ENCODE data around the gene CCNF.

CCNF gene

GRCh38 chr16:2490190-2491105 lies 61.2 kb downstream of the CCNF start:
- no peaks in the 10 kb centered on the region for H3K9me3 ChIP-seq (ENCODE audit: insufficient read depth, low read depth, low read length)
- no peak overlapping the region for H3K4me3 ChIP-seq (ENCODE audit: low read length)
- no peaks in the 10 kb centered on the region for H3K27me3 ChIP-seq (ENCODE audit: insufficient read depth, low read length)
- 94% methylated on average over 23 of the region's 23 CpGs for WGBS
- no peak overlapping the region for H3K9ac ChIP-seq (ENCODE audit: low read depth, low read length)
- no peak overlapping the region for H3K27ac ChIP-seq (ENCODE audit: low read depth, low read length)
- no peaks in the 10 kb centered on the region for H3K36me3 ChIP-seq (ENCODE audit: insufficient read depth, low read length)
- H3K4me1 ChIP-seq (ENCODE audit: insufficient read depth, low read length): no peaks in the 10 kb centered on the region

- H3K27me3 ChIP-seq (ENCODE audit: insufficient read depth, low read length): no peaks in the 10 kb centered on the region
- H3K36me3 ChIP-seq (ENCODE audit: insufficient read depth, low read length): peaks cover 6% of the 10 kb centered on the region; the same call in 1 of the 2 replicates
- H3K9me3 ChIP-seq (ENCODE audit: insufficient read depth, low read depth, low read length): no peaks in the 10 kb centered on the region
- no peak overlapping the region for H3K9ac ChIP-seq (ENCODE audit: low read depth, low read length)
- 95% methylated on average over 13 of the region's 13 CpGs for WGBS
- no peak overlapping the region for H3K27ac ChIP-seq (ENCODE audit: low read depth, low read length)
- H3K4me1 ChIP-seq (ENCODE audit: insufficient read depth, low read length): no peaks in the 10 kb centered on the region
- H3K4me3 ChIP-seq (ENCODE audit: low read length): no peak overlapping the region
These were observed 63.0 kb downstream of the CCNF start for GRCh38 chr16:2492292-2492691.

GRCh38 chr16:2493605-2494004 lies 64.4 kb downstream of the CCNF start:
- 95% methylated on average over 6 of the region's 6 CpGs for WGBS
- Histone ChIP-seq H3K9me3 (ENCODE audit: insufficient read depth, low read depth, low read length) (no peaks in the 10 kb centered on the region), H3K36me3 (ENCODE audit: insufficient read depth, low read length) (peaks cover 6% of the 10 kb centered on the region; the same call in 1 of the 2 replicates), H3K4me1 (ENCODE audit: insufficient read depth, low read length) (no peaks in the 10 kb centered on the region), H3K4me3 (ENCODE audit: low read length) (no peak overlapping the region), H3K9ac (ENCODE audit: low read depth, low read length) (no peak overlapping the region), H3K27me3 (ENCODE audit: insufficient read depth, low read length) (no peaks in the 10 kb centered on the region), H3K27ac (ENCODE audit: low read depth, low read length) (no peak overlapping the region)

- no peak overlapping the region for H3K27ac ChIP-seq (ENCODE audit: low read depth, low read length)
- H3K9me3 ChIP-seq (ENCODE audit: insufficient read depth, low read depth, low read length): no peaks in the 10 kb centered on the region
- H3K9ac ChIP-seq (ENCODE audit: low read depth, low read length): no peak overlapping the region
- WGBS: 98% methylated on average over 5 of the region's 5 CpGs
- no peak overlapping the region for H3K4me3 ChIP-seq (ENCODE audit: low read length)
- H3K27me3 ChIP-seq (ENCODE audit: insufficient read depth, low read length): no peaks in the 10 kb centered on the region
- peaks cover 6% of the 10 kb centered on the region; the same call in 1 of the 2 replicates for H3K36me3 ChIP-seq (ENCODE audit: insufficient read depth, low read length)
- H3K4me1 ChIP-seq (ENCODE audit: insufficient read depth, low read length): no peaks in the 10 kb centered on the region
These were observed 65.4 kb downstream of the CCNF start for GRCh38 chr16:2494616-2495015.

GRCh38 chr16:2495041-2495440 lies 65.8 kb downstream of the CCNF start:
- no peaks in the 10 kb centered on the region for H3K27me3 ChIP-seq (ENCODE audit: insufficient read depth, low read length)
- no peaks in the 10 kb centered on the region for H3K9me3 ChIP-seq (ENCODE audit: insufficient read depth, low read depth, low read length)
- H3K9ac ChIP-seq (ENCODE audit: low read depth, low read length): no peak overlapping the region
- H3K27ac ChIP-seq (ENCODE audit: low read depth, low read length): no peak overlapping the region
- 96% methylated on average over 5 of the region's 5 CpGs for WGBS
- H3K4me1 ChIP-seq (ENCODE audit: insufficient read depth, low read length): no peaks in the 10 kb centered on the region
- H3K4me3 ChIP-seq (ENCODE audit: low read length): no peak overlapping the region
- peaks cover 6% of the 10 kb centered on the region; the same call in 1 of the 2 replicates for H3K36me3 ChIP-seq (ENCODE audit: insufficient read depth, low read length)

DNA sequence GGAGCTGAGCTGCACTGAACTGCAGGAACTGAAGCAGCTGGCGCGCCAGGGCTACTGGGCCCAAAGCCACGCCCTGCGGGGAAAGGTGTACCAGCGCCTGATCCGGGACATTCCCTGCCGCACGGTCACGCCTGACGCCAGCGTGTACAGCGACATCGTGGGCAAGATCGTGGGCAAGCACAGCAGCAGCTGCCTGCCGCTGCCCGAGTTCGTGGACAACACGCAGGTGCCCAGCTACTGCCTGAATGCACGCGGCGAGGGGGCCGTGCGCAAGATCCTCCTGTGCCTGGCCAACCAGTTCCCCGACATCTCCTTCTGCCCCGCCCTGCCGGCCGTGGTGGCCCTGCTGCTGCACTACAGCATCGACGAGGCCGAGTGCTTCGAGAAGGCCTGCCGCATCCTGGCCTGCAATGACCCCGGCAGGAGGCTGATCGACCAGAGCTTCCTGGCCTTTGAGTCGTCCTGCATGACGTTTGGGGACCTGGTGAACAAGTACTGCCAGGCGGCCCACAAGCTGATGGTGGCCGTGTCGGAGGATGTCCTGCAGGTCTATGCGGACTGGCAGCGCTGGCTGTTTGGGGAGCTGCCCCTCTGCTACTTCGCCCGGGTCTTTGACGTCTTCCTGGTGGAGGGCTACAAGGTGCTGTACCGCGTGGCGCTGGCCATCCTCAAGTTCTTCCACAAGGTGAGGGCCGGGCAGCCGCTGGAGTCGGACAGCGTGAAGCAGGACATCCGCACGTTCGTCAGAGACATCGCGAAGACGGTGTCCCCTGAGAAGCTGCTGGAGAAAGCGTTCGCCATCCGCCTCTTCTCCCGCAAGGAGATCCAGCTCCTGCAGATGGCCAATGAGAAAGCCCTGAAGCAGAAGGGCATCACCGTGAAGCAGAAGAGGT lies 67.2 kb downstream of the CCNF start:
- H3K36me3 ChIP-seq (ENCODE audit: insufficient read depth, low read length): peaks cover 6% of the 10 kb centered on the region; the same call in 1 of the 2 replicates
- H3K27ac ChIP-seq (ENCODE audit: low read depth, low read length): no peak overlapping the region
- no peaks in the 10 kb centered on the region for H3K9me3 ChIP-seq (ENCODE audit: insufficient read depth, low read depth, low read length)
- H3K4me1 ChIP-seq (ENCODE audit: insufficient read depth, low read length): no peaks in the 10 kb centered on the region
- H3K9ac ChIP-seq (ENCODE audit: low read depth, low read length): no peak overlapping the region; the same call in 1 of the 2 replicates
- WGBS: 96% methylated on average over 62 of the region's 62 CpGs
- H3K27me3 ChIP-seq (ENCODE audit: insufficient read depth, low read length): no peaks in the 10 kb centered on the region
- H3K4me3 ChIP-seq (ENCODE audit: low read length): no peak overlapping the region

DNA sequence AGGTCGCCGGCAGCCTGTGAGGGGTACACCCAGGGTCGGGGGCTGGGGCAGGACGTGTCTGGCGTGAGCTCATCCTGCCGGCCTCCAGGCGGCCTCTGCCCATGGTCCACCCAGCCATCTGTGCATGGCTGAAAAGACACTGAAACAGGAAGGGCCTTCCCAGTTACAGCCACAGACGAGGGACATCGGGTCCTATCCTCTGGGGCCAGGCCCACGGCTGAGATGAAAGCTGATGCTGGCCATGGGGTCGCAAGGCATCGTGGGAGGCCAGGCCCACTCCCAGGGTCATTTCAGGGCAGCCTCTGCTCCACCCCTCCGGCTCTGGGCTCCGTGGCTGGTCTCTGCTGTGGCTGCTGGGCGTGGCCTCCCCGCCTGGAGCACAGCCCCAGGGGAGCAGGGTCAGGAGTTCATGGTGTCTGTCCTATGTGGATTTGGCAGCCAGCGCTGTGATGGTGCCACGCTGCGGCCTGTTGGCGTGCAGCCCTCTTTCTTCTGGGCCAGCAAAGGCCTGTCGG lies 67.9 kb downstream of the CCNF start:
- H3K27ac ChIP-seq (ENCODE audit: low read depth, low read length): no peak overlapping the region
- H3K36me3 ChIP-seq (ENCODE audit: insufficient read depth, low read length): peaks cover 6% of the 10 kb centered on the region; the same call in 1 of the 2 replicates
- WGBS: 89% methylated on average over 21 of the region's 21 CpGs
- no peaks in the 10 kb centered on the region for H3K9me3 ChIP-seq (ENCODE audit: insufficient read depth, low read depth, low read length)
- no peaks in the 10 kb centered on the region for H3K27me3 ChIP-seq (ENCODE audit: insufficient read depth, low read length)
- H3K4me3 ChIP-seq (ENCODE audit: low read length): no peak overlapping the region
- H3K9ac ChIP-seq (ENCODE audit: low read depth, low read length): no peak overlapping the region
- peaks cover 6% of the 10 kb centered on the region for H3K4me1 ChIP-seq (ENCODE audit: insufficient read depth, low read length)

DNA sequence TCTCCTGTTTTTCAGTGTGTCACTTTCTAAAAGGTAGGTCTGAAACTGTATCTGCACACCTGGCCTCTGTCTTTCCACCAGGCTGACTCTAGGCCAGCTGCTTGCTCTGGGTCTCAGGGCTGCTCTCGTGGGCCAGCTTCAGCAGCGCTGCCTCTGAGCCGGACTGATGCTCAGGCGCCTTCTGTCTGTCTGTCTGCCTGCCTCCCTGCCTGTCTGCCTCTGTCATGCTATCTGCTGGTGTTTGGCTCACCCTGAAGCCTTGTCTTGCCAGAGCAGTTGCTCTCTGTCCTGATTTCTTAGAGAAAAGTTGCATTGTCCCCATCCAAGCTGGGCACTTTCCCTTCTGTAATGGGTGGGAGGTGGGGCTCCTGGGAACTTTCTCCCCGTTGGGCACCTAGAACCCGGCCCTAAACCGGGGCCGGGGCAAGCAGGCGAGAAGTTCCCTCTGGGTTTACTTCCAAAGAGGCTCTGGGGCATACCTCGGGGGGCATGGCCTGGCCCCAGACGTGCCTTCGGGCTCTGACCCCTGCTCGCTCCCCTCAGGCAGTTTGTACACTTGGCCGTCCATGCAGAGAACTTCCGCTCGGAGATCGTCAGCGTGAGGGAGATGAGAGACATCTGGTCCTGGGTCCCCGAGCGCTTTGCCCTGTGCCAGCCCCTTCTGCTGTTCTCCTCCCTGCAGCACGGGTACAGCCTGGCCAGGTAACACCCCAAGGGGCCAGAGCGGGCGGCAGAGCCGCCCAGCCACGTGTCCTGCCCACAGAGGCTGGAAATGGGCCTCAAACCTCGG lies 68.6 kb downstream of the CCNF start:
- Histone ChIP-seq H3K4me1 (ENCODE audit: insufficient read depth, low read length) (peaks cover 6% of the 10 kb centered on the region), H3K27ac (ENCODE audit: low read depth, low read length) (no peak overlapping the region), H3K9me3 (ENCODE audit: insufficient read depth, low read depth, low read length) (no peaks in the 10 kb centered on the region), H3K9ac (ENCODE audit: low read depth, low read length) (no peak overlapping the region), H3K27me3 (ENCODE audit: insufficient read depth, low read length) (no peaks in the 10 kb centered on the region), H3K4me3 (ENCODE audit: low read length) (no peak overlapping the region), H3K36me3 (ENCODE audit: insufficient read depth, low read length) (peaks cover 6% of the 10 kb centered on the region; the same call in 1 of the 2 replicates)
- WGBS: 94% methylated on average over 26 of the region's 26 CpGs

- peaks cover 6% of the 10 kb centered on the region for H3K4me1 ChIP-seq (ENCODE audit: insufficient read depth, low read length)
- H3K4me3 ChIP-seq (ENCODE audit: low read length): no peak overlapping the region
- no peaks in the 10 kb centered on the region for H3K27me3 ChIP-seq (ENCODE audit: insufficient read depth, low read length)
- H3K36me3 ChIP-seq (ENCODE audit: insufficient read depth, low read length): peaks cover 6% of the 10 kb centered on the region; the same call in 1 of the 2 replicates
- no peak overlapping the region for H3K27ac ChIP-seq (ENCODE audit: low read depth, low read length)
- no peaks in the 10 kb centered on the region for H3K9me3 ChIP-seq (ENCODE audit: insufficient read depth, low read depth, low read length)
- no peak overlapping the region for H3K9ac ChIP-seq (ENCODE audit: low read depth, low read length)
- 92% methylated on average over 15 of the region's 15 CpGs for WGBS
These were observed 69.4 kb downstream of the CCNF start for GRCh38 chr16:2498531-2499253.

DNA sequence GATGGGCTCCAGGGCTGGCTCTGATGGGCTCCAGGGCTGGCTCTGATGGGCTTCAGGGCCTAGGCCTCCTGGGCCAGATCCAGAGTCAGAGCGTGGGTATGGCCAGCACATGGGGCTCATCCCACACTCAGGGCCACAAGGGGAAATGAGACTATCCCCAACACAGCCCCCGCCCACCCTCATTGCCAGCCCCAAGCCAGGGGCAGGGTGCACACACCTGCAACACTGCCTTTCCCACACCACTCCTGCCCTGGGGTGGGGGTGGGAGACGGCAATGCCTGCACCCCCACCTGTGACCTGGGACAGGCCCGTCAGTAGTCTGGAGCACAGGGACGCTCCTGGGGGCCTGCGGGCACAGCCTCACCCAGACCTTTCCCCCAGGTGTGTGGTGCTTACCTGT lies 70.2 kb downstream of the CCNF start:
- no peak overlapping the region for H3K4me3 ChIP-seq (ENCODE audit: low read length)
- H3K36me3 ChIP-seq (ENCODE audit: insufficient read depth, low read length): peaks cover 6% of the 10 kb centered on the region; the same call in 1 of the 2 replicates
- H3K9ac ChIP-seq (ENCODE audit: low read depth, low read length): no peak overlapping the region
- H3K27me3 ChIP-seq (ENCODE audit: insufficient read depth, low read length): no peaks in the 10 kb centered on the region
- H3K27ac ChIP-seq (ENCODE audit: low read depth, low read length): no peak overlapping the region
- H3K4me1 ChIP-seq (ENCODE audit: insufficient read depth, low read length): peaks cover 6% of the 10 kb centered on the region
- no peaks in the 10 kb centered on the region for H3K9me3 ChIP-seq (ENCODE audit: insufficient read depth, low read depth, low read length)
- 96% methylated on average over 6 of the region's 6 CpGs for WGBS
